Loucy (cell line): ENCODE results near the gene MAML3.

Source experiments
- H2AFZ ChIP-seq: fragments of 200-600 bp; sonication (generic); 2 replicates; pipeline ENCODE4 v1.6.0; 2016; ENCODE audit warnings: antibody characterized with exemption, mild to moderate bottlenecking, low read length, moderate library complexity
- H3F3A ChIP-seq: fragments of 200-600 bp; 2 replicates; pipeline ENCODE4 v1.6.0; 2016; ENCODE audit warnings: antibody characterized with exemption, low read depth, mild to moderate bottlenecking
- H3K27me3 ChIP-seq: fragments of 200-600 bp; sonication (generic); 2 replicates; pipeline ENCODE4 v1.6.1; 2014; ENCODE audit warnings: low read length, mild to moderate bottlenecking; ENCODE audit not compliant: insufficient read depth, poor library complexity, severe bottlenecking
- H3K36me3 ChIP-seq: fragments of 200-600 bp; sonication (generic); 2 replicates; pipeline ENCODE4 v1.6.1; 2016; ENCODE audit warnings: low read length; ENCODE audit not compliant: insufficient read depth
- H3K4me1 ChIP-seq: fragments of 200-600 bp; sonication (generic); 2 replicates; pipeline ENCODE4 v1.5.1; 2014; ENCODE audit warnings: low read length, mild to moderate bottlenecking; ENCODE audit not compliant: insufficient read depth, poor library complexity, severe bottlenecking
- H3K4me2 ChIP-seq: fragments of 200-600 bp; sonication (generic); 2 replicates; pipeline ENCODE4 v1.6.0; 2014; ENCODE audit warnings: antibody characterized with exemption, low read length, low read depth, mild to moderate bottlenecking; ENCODE audit not compliant: poor library complexity, severe bottlenecking
- H3K4me3 ChIP-seq: fragments of 200-600 bp; sonication (generic); 2 replicates; pipeline ENCODE4 v1.5.1; 2014; ENCODE audit warnings: low read length, mild to moderate bottlenecking, mixed read lengths; ENCODE audit not compliant: poor library complexity, severe bottlenecking
- H3K79me2 ChIP-seq: fragments of 200-600 bp; sonication (generic); 2 replicates; pipeline ENCODE4 v1.6.1; 2014; ENCODE audit warnings: low read length; ENCODE audit not compliant: insufficient read depth
- H3K9ac ChIP-seq: fragments of 200-600 bp; sonication (generic); 2 replicates; pipeline ENCODE4 v1.6.0; 2014; ENCODE audit warnings: mild to moderate bottlenecking, low read depth, low read length, moderate library complexity; ENCODE audit not compliant: poor library complexity, severe bottlenecking
- H3K9me2 ChIP-seq: fragments of 200-600 bp; sonication (generic); replicated peaks from 2 replicates; pipeline ENCODE4 v1.6.1; 2016; ENCODE audit warnings: low read depth, low read length, mixed read lengths
- H3K9me3 ChIP-seq: fragments of 200-600 bp; sonication (generic); 2 replicates; pipeline ENCODE4 v1.6.1; 2014; ENCODE audit warnings: mild to moderate bottlenecking, antibody characterized with exemption, low read length, low read depth; ENCODE audit not compliant: insufficient read depth
- H4K20me1 ChIP-seq: fragments of 200-600 bp; sonication (generic); 2 replicates; pipeline ENCODE4 v1.6.0; 2014; ENCODE audit warnings: antibody characterized with exemption, low read length, mild to moderate bottlenecking; ENCODE audit not compliant: insufficient read depth, poor library complexity, severe bottlenecking
- EZH2phosphoT487 ChIP-seq: fragments of 200-600 bp; IDR thresholded peaks from 2 replicates; pipeline ENCODE4 v1.6.1; 2018; ENCODE audit warnings: antibody characterized with exemption, mild to moderate bottlenecking, moderate library complexity, borderline replicate concordance
- TF ChIP-seq, protein P1 (sequence below): fragments of 200-600 bp; sonication (generic); conservative IDR thresholded peaks from 2 replicates; pipeline ENCODE4 v1.5.1; 2014; ENCODE audit warnings: mild to moderate bottlenecking, antibody characterized with exemption, low read length

The MAML3 gene

DNA sequence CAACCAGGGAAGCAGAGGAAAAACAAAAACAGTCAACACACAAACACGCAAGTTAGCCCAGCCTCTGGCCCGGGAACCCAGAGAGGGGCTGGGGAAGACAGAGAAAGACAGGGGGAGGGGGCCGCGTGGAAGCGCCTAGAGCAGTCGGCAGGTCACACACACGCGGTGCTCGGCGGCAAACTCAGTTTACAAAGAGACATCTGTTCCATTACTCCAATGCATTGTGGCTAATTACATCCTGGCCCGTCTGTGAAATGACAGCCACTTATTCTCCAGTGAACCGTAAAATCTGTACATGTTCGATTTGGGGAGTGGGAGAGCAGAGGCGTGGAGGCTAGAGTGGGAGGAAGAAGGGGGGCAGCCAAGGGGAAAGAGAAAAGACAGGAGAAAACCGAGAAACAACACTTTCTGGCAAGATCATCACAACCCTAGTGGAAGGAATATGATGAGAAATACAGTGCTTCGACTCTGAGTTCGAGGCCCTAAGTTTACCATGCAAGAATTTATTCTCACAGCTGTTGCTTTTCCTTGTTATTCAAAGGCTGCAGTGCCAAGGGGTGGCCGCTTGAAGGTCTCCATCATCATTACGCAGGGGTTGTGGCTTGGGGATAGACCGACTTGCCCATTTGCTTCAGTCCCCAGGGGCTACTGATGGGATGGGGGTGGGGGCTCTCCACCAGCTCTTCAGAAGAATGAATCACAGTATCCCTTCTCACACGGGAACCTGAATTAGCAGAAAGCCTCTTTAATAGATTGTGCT is 320.7 kb downstream of the MAML3 start:
- H3F3A ChIP-seq: no peaks in the 10 kb centered on the region
- H3K9ac ChIP-seq: no peak overlapping the region
- no peaks in the 10 kb centered on the region for H4K20me1 ChIP-seq
- H3K9me3 ChIP-seq: no peaks in the 10 kb centered on the region
- no peaks in the 10 kb centered on the region for H3K36me3 ChIP-seq
- H2AFZ ChIP-seq: no peak overlapping the region
- H3K9me2 ChIP-seq: no peaks in the 10 kb centered on the region
- H3K79me2 ChIP-seq: no peaks in the 10 kb centered on the region
- H3K27me3 ChIP-seq: no peaks in the 10 kb centered on the region
- TF ChIP-seq EZH2phosphoT487: no peak
- TF ChIP-seq, protein P1, sequence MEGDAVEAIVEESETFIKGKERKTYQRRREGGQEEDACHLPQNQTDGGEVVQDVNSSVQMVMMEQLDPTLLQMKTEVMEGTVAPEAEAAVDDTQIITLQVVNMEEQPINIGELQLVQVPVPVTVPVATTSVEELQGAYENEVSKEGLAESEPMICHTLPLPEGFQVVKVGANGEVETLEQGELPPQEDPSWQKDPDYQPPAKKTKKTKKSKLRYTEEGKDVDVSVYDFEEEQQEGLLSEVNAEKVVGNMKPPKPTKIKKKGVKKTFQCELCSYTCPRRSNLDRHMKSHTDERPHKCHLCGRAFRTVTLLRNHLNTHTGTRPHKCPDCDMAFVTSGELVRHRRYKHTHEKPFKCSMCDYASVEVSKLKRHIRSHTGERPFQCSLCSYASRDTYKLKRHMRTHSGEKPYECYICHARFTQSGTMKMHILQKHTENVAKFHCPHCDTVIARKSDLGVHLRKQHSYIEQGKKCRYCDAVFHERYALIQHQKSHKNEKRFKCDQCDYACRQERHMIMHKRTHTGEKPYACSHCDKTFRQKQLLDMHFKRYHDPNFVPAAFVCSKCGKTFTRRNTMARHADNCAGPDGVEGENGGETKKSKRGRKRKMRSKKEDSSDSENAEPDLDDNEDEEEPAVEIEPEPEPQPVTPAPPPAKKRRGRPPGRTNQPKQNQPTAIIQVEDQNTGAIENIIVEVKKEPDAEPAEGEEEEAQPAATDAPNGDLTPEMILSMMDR: no peak
- H3K4me3 ChIP-seq: no peak overlapping the region
- peaks cover 16% of the 10 kb centered on the region for H3K4me1 ChIP-seq
- no peak overlapping the region for H3K4me2 ChIP-seq

DNA sequence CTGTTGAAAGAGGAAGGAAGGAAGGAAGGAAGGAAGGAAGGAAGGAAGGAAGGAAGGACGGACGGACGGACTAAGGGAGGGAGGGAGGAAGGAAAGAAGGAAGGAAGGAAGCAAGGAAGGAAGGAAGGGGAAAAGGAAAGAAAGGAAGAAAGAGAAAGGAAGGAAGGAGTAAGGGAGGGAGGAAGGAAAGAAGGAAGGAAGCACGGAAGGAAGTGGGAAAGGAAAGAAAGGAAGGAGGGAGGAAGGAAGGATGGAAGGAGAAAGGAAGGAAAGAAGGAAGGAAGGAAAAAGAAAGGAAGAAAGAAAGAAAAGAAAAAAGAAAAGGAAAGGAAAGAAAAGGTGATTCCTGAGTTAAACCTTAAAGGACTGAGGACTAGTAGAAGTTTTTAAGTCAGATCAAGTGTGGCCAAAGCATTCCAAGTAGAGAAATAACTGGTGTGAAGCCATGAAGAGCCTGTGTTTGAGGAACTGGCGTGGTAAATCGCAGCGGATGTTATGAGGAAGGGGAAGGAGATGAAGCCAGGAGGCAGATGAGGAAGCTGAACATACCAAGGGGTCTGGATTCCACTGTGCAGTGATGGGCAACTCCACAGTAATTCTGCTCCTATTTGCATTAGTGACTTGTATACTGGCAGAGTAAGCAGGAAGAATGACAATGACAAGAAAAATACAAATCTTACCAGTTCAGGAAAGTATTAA is 324.9 kb downstream of the MAML3 start:
- H3K9me3 ChIP-seq: no peaks in the 10 kb centered on the region
- no peak overlapping the region for H3K4me2 ChIP-seq
- H3K27me3 ChIP-seq: no peaks in the 10 kb centered on the region
- no peak overlapping the region for H2AFZ ChIP-seq
- TF ChIP-seq, protein P1: no peak
- TF ChIP-seq EZH2phosphoT487: no peak
- no peaks in the 10 kb centered on the region for H3K36me3 ChIP-seq
- no peaks in the 10 kb centered on the region for H3F3A ChIP-seq
- H3K4me3 ChIP-seq: no peak overlapping the region
- H3K79me2 ChIP-seq: no peaks in the 10 kb centered on the region
- H3K4me1 ChIP-seq: peaks cover 5% of the 10 kb centered on the region
- H4K20me1 ChIP-seq: no peaks in the 10 kb centered on the region
- H3K9ac ChIP-seq: no peak overlapping the region
- no peaks in the 10 kb centered on the region for H3K9me2 ChIP-seq

DNA sequence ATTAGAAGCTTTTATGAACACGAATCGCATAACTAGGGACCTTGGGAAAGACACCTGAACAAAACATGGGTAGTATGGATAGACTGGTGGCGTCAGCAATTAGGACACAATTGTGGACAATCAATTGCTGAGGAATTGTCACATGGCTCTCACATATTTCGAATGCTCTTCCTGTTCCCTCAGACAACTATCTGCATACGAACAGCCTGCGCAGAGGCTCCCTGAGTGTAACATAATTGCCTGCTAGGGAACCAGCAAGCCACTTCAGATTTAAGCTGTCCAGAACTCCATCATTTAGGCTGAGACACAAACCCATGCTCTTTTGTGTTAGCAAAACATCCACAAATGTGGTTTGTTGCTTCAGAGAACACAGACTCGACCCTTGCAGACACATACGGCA is 327.6 kb downstream of the MAML3 start:
- Histone ChIP-seq H3K9me2 (no peaks in the 10 kb centered on the region), H3K27me3 (no peaks in the 10 kb centered on the region), H4K20me1 (no peaks in the 10 kb centered on the region), H3F3A (no peaks in the 10 kb centered on the region), H3K9me3 (no peaks in the 10 kb centered on the region), H2AFZ (no peak overlapping the region), H3K4me3 (no peak overlapping the region), H3K36me3 (peaks cover 3% of the 10 kb centered on the region; the same call in 1 of the 2 replicates), H3K79me2 (no peaks in the 10 kb centered on the region), H3K9ac (no peak overlapping the region), H3K4me2 (no peak overlapping the region), H3K4me1 (peaks cover 5% of the 10 kb centered on the region)
- TF ChIP-seq, protein P1: no peak
- no peak for TF ChIP-seq EZH2phosphoT487
